HG02571 (cell line): ENCODE results near the gene RBM5.

ENCODE experiments used
- ATAC-seq: cut with Tn5 transposase; IDR thresholded peaks from one replicate; pipeline ENCODE4 v1.9.1; 2021; ENCODE audit warnings: mild to moderate bottlenecking, moderate library complexity; ENCODE audit not compliant: unreplicated experiment

Gene RBM5

DNA sequence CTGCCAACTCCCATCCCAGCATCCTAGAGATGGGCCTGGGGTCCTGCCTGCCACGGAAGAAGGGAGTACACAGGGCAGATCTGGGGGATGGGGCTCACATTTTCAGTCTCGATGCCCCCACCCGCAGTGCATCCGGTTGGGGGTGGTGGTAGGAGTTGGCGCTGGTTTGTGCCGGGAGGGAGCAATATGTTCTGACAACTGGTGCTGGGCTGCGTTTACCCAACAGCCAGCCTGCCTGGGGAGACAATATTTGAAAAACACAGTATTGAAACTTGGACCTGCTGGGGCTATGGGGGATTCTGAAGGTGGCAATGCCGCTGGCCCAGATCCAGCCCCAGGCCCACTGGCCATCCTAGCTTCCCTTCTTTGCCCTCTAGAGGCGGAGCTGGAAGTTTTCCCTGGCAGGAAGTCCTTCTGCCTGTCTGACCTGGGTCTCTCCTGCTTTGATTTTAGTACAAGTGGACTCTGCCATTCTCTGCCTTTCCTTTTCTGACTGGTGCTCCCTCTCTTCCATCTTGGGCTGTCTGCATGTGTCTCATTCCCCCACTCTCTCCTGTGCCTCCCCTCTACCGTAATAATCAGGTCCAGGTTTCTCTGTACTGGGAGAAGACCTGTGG lies 69.9 kb downstream of the RBM5 start:
- no peak for ATAC-seq

DNA sequence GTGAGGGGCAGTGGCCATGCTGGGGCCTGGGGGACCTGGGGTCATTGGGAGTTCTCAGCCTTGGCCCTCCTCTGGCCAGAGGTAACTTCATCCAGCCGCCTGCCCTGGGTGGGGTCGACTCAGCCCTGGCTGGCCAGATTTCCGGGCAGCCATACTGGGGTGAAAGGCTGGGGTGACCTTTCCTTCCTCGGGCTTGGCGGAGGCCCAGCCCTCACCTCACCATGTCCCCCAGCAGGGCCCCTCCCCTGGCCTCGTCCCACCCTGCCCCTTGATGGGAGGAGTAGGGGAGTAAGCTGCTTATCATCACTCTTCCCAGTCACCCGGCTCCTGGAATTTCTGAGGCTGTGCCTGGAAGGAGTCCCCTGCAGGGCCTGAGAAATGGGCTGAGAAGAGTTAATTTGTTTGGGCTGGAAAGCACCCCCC lies 71.9 kb downstream of the RBM5 start:
- ATAC-seq: no peak

DNA sequence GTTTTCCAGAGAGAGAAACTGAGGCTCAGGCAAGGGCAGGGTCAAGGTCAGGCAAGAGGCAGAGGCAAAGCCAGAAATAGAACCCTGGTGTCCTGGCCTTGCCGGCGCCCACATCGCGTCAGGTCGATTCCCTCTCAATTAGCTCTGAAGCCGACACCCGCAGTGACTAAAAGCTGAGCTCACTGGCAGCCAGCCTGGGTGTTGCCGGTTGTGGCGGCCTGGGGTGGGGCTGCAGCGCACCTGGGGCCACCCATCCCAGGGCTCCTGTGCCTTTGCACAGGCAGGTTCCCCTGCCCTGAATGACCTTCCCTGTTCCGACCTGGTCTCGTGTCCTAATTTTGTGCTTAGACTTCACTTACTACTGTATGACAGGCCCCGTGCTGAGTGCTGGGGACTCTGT lies 72.6 kb downstream of the RBM5 start:
- ATAC-seq: no peak

DNA sequence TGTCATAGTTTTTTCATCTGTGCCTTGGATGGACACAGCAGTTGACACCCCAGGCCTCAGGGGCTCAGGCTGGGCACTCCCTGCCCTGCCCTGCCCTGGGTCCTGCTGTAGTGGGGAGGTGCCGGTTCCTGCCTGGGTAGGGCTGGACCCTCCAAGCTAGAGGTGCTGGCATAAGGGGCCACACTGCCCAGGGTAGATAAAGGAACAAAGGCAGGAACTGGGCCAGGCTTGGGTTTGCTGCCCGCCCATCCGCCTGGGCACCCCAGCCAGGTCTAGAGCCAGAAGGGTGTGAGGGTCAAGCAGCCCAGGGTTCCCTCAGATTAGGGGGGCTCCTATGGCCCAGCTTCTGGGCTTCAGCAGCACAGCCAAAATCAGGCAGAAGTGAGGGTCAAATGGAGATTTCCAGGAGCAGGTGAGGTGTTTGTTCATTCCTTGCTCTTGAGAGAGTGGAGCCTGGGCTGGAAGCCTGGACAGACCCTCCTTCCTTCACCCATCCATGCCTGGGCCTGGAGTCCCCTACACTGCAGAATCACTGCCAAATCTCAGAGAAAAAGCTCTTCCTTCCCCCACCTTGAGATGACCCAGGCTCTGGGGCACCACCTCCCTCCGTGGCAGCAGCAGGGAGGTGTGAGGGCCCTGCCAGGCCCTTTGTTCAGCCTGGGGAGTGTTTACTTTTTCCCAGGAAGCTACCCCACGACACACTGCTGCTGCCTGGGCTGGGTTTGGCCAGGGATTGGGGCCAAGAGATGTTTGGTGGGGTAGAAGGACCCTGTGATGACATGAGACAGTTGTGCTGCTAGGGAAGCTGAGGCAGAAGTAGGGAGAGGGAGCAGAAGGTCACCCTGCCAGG lies 73.5 kb downstream of the RBM5 start:
- ATAC-seq: no peak

DNA sequence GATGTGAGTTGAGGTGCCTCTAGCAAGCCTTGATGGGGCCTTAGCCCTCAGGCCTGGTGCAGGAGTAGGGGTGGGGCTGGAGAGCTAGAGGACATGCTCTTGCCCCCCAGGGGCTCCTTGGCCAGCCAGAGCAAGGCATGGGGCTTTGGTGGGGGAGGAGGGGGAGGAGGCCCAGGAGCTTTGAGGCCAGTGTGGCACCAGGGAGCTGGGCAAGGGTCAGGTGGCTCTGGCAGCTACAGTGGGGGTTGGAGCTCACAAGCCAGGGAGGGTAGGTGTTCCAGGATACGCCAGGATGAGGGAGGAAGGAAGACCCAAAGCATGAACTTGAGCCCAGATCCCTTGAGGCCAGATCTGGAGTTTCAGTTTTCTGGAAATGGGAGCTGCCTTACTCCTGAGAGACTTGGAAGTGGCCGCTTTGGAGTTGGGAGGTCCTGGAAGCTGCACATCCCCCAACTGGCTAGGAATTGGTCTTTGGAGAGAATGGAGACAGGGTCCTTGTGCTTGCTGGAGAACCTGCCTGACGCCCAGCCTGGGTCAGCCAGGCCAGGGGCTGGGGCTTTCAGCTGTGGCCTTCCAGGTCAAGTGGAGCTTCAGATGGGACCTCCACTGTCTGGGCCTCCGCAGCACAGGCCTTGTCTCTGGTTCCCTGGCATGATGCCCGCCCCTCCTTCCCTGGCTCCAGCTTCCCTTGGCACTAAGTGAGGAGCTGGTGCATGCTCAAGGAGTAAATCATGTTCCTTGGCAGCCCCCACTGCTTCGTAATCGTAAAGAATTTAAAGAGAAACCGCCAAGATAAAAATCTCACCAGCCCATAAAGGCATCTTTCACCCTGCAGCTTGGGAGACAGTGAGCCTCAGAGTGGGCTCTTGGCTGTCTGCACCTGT lies 75.1 kb downstream of the RBM5 start:
- no peak for ATAC-seq

DNA sequence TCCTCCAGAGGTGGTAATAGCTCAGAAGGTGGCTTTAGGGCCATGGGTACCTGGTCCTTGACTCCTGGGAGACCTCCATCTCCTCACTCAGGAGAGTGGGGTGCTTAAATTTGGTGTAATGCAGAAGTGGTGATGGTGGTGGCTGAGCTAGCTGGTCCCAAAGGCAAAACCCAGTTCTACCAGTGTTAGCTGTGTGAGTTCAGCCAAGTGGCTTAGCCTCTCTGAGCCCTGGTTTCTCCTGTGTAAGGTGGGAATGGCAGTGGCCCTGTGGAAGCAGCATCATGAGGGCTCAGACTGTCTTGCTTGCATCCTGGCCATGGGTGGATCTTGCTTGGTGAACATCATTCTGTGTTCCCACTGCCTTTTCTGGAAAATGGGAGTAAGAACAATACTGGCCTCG lies 75.8 kb downstream of the RBM5 start:
- ATAC-seq: no peak

DNA sequence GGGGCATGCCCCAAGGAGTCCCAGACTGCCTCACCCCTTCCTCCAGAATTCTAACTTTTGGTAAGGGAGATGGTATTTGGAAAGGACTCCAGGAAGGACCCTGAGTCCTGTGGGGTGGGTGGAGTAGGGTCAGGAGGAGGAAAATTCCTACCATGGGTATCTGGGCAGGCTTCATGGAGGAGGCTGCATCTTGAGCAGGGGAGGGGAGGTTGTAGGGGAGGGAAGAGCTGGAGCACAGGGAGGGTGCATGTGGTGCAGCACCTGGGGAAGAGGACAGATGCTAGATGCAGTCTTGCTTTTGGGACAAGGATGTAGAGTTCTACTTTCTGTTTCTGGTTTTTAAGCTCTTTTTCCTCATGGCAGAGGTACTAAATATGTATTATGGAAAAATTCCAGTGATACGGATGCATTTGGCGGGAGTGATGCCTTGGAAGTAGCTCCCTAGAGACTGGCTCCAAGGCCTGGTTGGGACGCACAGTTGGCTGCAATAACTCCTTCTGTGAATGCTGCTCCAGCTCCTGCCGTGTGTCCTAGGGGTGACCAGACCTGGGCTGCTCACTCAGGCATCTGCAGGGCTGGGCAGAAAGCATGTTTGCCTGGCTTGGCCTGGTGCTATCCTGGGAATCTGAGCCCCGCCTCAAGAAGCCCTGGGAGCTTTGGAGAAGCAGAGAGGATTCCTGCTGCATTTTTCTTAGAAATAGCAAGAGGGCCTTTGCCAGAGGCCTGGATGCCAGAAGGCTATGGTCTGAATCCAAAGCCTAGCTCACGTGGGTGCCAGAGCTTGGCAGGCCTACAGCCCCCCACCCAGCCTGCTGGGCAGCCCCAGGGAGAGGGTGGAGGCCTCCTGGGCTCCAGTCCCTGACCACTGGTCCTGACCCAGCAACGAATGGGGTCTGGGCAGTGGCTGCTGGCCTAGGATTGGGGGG lies 76.5 kb downstream of the RBM5 start:
- no peak for ATAC-seq

DNA sequence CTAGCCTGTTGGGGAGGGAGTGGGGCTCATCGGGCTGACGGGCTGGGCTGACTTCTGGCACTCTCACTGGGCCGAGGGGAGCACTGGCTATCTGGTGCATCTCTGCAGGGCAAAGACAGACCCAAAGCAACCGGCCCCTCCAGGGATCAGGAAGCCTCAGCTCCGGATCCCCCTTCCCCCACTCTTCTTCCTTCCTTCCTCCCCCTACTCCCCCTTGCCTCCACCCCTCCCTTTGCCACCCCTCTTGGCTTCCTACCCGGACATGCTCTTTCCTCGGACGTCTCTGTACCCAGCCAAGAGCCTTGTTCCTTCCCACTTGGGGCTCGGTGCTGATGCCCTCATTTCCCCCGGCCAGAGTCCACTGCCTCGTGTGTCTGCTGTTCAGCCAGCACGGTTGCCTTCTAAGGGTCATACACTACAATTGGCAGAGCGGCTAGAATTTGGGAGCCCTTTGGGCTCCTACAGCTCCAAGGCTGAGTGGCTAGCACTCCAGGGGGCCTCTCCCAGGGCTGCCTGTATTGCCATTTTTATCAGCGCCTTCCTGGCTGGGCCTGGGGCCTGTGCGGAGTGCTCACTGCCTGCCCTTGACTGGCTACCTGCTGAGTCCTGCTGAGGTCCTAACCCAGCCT lies 77.3 kb downstream of the RBM5 start:
- ATAC-seq: no peak

DNA sequence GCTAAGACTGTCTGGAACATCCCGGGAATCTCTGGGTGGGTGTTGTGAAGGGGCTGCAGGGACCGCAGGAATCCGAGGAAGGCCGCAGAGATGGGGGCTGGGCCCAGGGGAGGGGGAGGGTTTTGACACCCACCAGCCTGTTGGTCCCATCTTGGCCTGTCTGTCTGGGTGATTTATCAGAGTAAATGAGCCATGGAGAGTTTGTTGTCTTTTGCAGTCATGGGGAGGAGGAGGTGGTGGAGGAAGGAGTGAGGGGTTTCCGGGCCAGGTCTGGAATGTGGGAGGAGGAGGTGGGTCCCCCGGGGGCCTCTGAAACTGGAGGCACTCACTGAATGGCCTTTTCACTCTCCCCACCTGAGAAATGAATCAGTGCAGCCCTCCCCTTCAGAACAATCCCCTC lies 77.9 kb downstream of the RBM5 start:
- ATAC-seq: no peak

DNA sequence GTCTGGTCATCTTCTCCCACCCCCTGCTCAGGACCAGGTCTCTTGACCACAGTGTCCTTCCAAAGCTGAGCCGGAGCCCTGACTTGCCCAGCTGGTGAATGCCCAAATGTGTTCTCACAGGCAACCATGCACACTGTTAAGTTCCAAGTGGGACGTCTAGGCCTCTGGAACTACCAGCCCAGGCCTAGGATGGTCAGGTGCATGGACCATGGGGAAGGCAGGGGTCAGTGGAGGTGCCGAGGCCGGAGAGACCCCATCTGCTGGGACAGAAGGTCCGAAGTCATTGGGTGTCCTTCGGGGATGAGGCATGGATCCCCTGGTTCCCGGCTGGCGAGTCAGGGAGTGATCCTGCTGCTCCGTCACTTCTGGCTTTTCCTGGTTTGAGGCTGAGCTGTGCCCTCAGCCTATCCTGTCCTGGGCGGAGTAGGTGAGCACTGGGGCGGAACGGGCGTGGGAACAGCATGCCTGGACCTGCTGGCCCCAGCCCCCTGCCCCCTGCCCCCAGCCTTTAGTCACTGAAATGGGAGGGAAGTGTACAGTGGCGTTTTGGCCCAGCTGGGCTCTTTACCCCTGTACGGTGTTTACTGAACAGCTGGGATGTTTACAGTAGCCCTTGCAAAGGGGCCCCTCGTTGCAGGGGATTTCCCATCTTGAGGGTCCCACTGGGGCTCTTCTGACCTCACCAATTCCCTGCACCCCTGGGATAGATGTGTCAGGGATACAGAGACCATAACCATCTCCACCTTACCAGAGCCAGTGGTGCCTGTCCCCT lies 78.5 kb downstream of the RBM5 start:
- no peak for ATAC-seq

DNA sequence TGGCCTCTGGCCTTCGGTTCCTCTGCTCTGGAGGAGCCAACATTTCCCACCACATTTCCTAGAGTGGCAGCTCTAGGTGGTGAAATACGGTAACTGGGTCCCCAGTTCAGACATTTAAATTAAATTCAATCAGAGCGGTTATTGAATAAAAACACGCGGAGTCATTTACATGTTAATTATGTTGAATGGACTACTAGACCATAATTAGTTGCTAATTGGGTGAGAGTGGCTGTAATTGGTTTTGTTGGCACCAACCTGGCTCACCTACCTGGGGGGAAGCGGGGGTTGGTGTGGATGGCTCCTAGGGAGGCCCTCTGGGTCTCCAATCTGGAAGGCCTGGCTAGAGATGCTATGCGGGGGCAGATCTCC lies 79.1 kb downstream of the RBM5 start:
- no peak for ATAC-seq

DNA sequence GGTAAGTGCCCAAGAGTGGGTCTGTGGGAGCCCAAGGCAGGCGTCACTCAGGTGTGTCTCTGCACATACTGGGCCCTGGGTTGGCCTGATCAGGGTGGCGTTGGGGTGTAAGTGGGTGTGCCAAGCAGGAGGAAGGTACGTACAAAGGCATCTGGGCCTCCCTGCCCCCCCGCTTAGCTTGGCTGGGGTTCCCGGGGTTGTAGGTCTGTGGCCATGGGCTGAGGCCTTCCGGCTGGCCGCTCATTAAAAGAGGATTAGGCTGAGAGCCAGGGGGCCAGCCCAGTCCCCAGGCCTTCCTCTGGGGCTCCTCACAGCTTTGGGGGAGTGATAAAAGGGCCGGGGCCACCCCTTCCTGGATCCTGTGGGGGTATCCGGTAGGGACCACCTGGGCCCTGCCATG lies 79.7 kb downstream of the RBM5 start:
- no peak for ATAC-seq
